K562 (cell line): ENCODE data around the gene PRAME. TPM values are rescaled to one million over a fixed set of nuclear protein-coding genes. Genes with fewer than 3 reads are reported as not detected.
A peak's percentile ranks its signal among the peaks of the same experiment; 100 is the strongest.

Source experiments
- CCNT2 ChIP-seq: IDR thresholded peaks from 2 replicates; pipeline ENCODE4 v1.6.1; 2011; ENCODE audit warnings: borderline replicate concordance, low read depth, mild to moderate bottlenecking, moderate library complexity, mixed read lengths, low read length; ENCODE audit not compliant: insufficient read length; ENCODE audit errors: extremely low read depth
- FOXM1 ChIP-seq, 2 experiments: fragments of 450-650 bp in 1 of 2; sonication (generic) in 1 of 2; formaldehyde crosslinking in 1 of 2; IDR thresholded peaks; 2 replicates each; pipeline versions ENCODE4 v1.6.1 to v1.9.0; 2017 to 2022; ENCODE audit warnings: low read depth in 2 of 2, mild to moderate bottlenecking in 2 of 2, missing genetic modification reagents in 1 of 2, moderate library complexity in 1 of 2
- HNRNPL ChIP-seq: fragments of 200-400 bp; formaldehyde crosslinking; IDR thresholded peaks from 2 replicates; pipeline ENCODE4 v1.6.1; 2017; ENCODE audit warnings: low read depth, mild to moderate bottlenecking, low read length
- MEIS2 ChIP-seq: fragments of 450-650 bp; IDR thresholded peaks from 2 replicates; pipeline ENCODE4 v1.6.1; 2014; ENCODE audit warnings: mild to moderate bottlenecking; ENCODE audit not compliant: partially characterized antibody
- PCBP1 ChIP-seq: fragments of 200-400 bp; formaldehyde crosslinking; IDR thresholded peaks from 2 replicates; pipeline ENCODE4 v1.6.1; 2018; ENCODE audit warnings: mild to moderate bottlenecking, low read depth, low read length; ENCODE audit not compliant: poor library complexity, severe bottlenecking
- TEAD4 ChIP-seq, 2 experiments: sonication (generic) in 1 of 2; formaldehyde crosslinking in 1 of 2; IDR thresholded peaks; 2 replicates each; pipeline versions ENCODE4 v1.6.1 to v1.8.0; 2012 to 2022; ENCODE audit warnings: borderline replicate concordance in 1 of 2, inconsistent platforms in 1 of 2, low read length in 1 of 2, mild to moderate bottlenecking in 1 of 2, missing genetic modification reagents in 1 of 2
- ZBTB1 ChIP-seq: sonication (generic); formaldehyde crosslinking; IDR thresholded peaks from 2 replicates; pipeline ENCODE4 v1.8.1; 2023; ENCODE audit warnings: missing genetic modification reagents, low read depth, mild to moderate bottlenecking, borderline replicate concordance
- ZFX ChIP-seq: sonication (generic); formaldehyde crosslinking; IDR thresholded peaks from 2 replicates; pipeline ENCODE4 v1.8.0; 2022; ENCODE audit warnings: mild to moderate bottlenecking, missing genetic modification reagents, moderate library complexity
- ZNF316 ChIP-seq: fragments of 450-650 bp; IDR thresholded peaks from 2 replicates; pipeline ENCODE4 v1.6.1; 2016
- polyA plus RNA-seq, 8 experiments: library from polyadenylated mRNA; depleted of rRNA in 4 of 8; stranded (reverse) in 5 of 8; unstranded in 3 of 8; fragments of >200 nt; fragmentation: Nextera tagmentation in 2 of 8; fragmentation: Illumina TruSeq in 1 of 8; extraction: Ambion mirVana in 2 of 8; extraction: Trizol in 1 of 8; gene quantifications; 2 replicates each; pipeline versions ENCODE4 v1.2.1 to v1.2.3, GENCODE V29; 2011 to 2014; ENCODE audit warnings: inconsistent platforms in 1 of 8, missing spikeins in 1 of 8
- total RNA-seq, 7 experiments: library from RNA; depleted of rRNA in 6 of 7; stranded (reverse); fragments of >200 nt in 6 of 7; fragmentation: Illumina TruSeq in 2 of 7; extraction: Trizol in 2 of 7; gene quantifications; 2 replicates each; pipeline versions ENCODE4 v1.2.1 to v1.2.3, GENCODE V29; 2011 to 2021; ENCODE audit warnings: low replicate concordance in 1 of 7
- TF ChIP-seq, protein P1 (sequence below), 2 experiments: fragments of 150-350 bp in 1 of 2; IDR thresholded peaks; 2 replicates each; pipeline ENCODE4 v1.6.1; 2012 to 2016; ENCODE audit warnings: low read depth in 2 of 2, low read length in 2 of 2, mild to moderate bottlenecking in 1 of 2, moderate library complexity in 1 of 2
- TF ChIP-seq, protein P2 (sequence below), 2 experiments: IDR thresholded peaks in 1 of 2; conservative IDR thresholded peaks in 1 of 2; 2 replicates each; pipeline ENCODE4 v1.6.1; 2016; ENCODE audit warnings: low read depth in 2 of 2, mild to moderate bottlenecking in 1 of 2, missing compliant biosample characterization in 1 of 2, missing genetic modification characterization in 1 of 2, moderate library complexity in 1 of 2
- TF ChIP-seq, protein P3 (sequence below), 2 experiments: fragments of 200-800 bp in 1 of 2; sonication (Bioruptor generic) in 1 of 2; sonication (generic) in 1 of 2; formaldehyde crosslinking in 1 of 2; IDR thresholded peaks in 1 of 2; conservative IDR thresholded peaks in 1 of 2; 2 replicates each; pipeline versions ENCODE4 v1.5.0 to v1.6.1; 2016 to 2020; ENCODE audit warnings: missing compliant biosample characterization in 1 of 2, missing genetic modification characterization in 1 of 2, missing genetic modification reagents in 1 of 2
- TF ChIP-seq, protein P4 (sequence below): IDR thresholded peaks from 3 replicates; pipeline ENCODE4 v1.6.1; 2011; ENCODE audit warnings: borderline replicate concordance, mild to moderate bottlenecking, moderate library complexity; ENCODE audit not compliant: insufficient read length; ENCODE audit errors: extremely low read depth

PRAME gene
- total and polyA plus RNA-seq, 9 of the 15 experiments (the other 6 are each of a cell fraction or from before 2014, with no cell fraction given), result 662 to 2,141 (median 1,142) TPM

DNA sequence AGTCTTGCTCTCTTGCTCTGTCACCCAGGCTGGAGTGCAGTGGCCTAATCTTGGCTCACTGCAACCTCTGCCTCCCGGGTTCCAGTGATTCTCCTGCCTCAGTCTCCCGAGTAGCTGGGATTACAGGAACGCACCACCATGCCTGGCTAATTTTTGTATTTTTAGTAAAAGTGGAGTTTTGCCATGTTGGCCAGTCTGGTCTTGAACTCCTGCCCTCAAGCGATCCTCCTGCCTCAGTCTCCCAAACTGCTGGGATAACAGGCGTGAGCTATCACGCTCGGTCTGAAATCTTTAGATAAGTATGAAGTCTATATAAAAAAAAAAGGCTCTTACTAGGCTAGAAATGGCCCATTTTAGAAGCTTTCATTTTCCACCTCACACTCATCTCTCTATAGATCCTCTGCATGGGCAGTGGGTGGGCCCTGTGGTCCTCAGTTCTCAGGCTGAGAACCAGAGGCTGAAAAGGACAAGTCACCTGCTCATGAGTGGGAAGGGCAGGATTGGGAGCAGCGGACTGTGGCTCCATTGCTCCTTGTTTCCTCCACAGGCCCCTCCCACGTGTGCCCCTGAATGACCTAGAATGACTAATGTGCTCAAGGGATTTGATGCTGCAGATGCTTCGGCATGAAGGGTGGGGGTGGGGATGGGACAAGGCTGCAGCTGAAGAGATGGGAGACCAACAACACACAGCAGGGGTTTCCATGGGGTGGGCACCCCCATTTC lies 19.8 kb upstream of the PRAME start (continued):
- TF ChIP-seq CCNT2, result no peak
- TF ChIP-seq TEAD4 (IDR thresholded peaks at IDR 0.05; ENCODE audit: low read length), result no peak
- no peak for TF ChIP-seq TEAD4 (CRISPR knock-in tag; IDR thresholded peaks at IDR 0.05; ENCODE audit: borderline replicate concordance)
- TF ChIP-seq ZNF316, result no peak
- no peak for TF ChIP-seq HNRNPL
- TF ChIP-seq, protein P1, sequence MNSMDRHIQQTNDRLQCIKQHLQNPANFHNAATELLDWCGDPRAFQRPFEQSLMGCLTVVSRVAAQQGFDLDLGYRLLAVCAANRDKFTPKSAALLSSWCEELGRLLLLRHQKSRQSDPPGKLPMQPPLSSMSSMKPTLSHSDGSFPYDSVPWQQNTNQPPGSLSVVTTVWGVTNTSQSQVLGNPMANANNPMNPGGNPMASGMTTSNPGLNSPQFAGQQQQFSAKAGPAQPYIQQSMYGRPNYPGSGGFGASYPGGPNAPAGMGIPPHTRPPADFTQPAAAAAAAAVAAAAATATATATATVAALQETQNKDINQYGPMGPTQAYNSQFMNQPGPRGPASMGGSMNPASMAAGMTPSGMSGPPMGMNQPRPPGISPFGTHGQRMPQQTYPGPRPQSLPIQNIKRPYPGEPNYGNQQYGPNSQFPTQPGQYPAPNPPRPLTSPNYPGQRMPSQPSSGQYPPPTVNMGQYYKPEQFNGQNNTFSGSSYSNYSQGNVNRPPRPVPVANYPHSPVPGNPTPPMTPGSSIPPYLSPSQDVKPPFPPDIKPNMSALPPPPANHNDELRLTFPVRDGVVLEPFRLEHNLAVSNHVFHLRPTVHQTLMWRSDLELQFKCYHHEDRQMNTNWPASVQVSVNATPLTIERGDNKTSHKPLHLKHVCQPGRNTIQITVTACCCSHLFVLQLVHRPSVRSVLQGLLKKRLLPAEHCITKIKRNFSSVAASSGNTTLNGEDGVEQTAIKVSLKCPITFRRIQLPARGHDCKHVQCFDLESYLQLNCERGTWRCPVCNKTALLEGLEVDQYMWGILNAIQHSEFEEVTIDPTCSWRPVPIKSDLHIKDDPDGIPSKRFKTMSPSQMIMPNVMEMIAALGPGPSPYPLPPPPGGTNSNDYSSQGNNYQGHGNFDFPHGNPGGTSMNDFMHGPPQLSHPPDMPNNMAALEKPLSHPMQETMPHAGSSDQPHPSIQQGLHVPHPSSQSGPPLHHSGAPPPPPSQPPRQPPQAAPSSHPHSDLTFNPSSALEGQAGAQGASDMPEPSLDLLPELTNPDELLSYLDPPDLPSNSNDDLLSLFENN (IDR thresholded peaks at IDR 0.05; ENCODE audit: low read depth in 2 of 2, low read length in 2 of 2), result no peak
- TF ChIP-seq, protein P2, sequence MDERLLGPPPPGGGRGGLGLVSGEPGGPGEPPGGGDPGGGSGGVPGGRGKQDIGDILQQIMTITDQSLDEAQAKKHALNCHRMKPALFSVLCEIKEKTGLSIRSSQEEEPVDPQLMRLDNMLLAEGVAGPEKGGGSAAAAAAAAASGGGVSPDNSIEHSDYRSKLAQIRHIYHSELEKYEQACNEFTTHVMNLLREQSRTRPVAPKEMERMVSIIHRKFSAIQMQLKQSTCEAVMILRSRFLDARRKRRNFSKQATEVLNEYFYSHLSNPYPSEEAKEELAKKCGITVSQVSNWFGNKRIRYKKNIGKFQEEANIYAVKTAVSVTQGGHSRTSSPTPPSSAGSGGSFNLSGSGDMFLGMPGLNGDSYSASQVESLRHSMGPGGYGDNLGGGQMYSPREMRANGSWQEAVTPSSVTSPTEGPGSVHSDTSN (CRISPR knock-in tag; IDR thresholded peaks at IDR 0.05; ENCODE audit: low read depth), result peak; percentile 13; the same call in 1 of the 2 replicates
- TF ChIP-seq, protein P2 (tag; conservative IDR thresholded peaks at IDR 0.05; ENCODE audit: low read depth), result no peak
- TF ChIP-seq MEIS2, result no peak
- TF ChIP-seq PCBP1, result no peak
- peak; percentile 53; the same call in 1 of the 2 replicates for TF ChIP-seq ZBTB1 (CRISPR knock-in tag)
- TF ChIP-seq ZFX, result no peak
- TF ChIP-seq FOXM1 (IDR thresholded peaks at IDR 0.05; ENCODE audit: low read depth), result no peak
- TF ChIP-seq FOXM1 (CRISPR knock-in tag; IDR thresholded peaks at IDR 0.05; ENCODE audit: low read depth), result no peak
- TF ChIP-seq, protein P3, sequence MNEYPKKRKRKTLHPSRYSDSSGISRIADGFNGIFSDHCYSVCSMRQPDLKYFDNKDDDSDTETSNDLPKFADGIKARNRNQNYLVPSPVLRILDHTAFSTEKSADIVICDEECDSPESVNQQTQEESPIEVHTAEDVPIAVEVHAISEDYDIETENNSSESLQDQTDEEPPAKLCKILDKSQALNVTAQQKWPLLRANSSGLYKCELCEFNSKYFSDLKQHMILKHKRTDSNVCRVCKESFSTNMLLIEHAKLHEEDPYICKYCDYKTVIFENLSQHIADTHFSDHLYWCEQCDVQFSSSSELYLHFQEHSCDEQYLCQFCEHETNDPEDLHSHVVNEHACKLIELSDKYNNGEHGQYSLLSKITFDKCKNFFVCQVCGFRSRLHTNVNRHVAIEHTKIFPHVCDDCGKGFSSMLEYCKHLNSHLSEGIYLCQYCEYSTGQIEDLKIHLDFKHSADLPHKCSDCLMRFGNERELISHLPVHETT (CRISPR knock-in tag; conservative IDR thresholded peaks at IDR 0.05 in 1 of 2, IDR thresholded peaks at IDR 0.05 in 1 of 2), result no peak
- TF ChIP-seq, protein P4, sequence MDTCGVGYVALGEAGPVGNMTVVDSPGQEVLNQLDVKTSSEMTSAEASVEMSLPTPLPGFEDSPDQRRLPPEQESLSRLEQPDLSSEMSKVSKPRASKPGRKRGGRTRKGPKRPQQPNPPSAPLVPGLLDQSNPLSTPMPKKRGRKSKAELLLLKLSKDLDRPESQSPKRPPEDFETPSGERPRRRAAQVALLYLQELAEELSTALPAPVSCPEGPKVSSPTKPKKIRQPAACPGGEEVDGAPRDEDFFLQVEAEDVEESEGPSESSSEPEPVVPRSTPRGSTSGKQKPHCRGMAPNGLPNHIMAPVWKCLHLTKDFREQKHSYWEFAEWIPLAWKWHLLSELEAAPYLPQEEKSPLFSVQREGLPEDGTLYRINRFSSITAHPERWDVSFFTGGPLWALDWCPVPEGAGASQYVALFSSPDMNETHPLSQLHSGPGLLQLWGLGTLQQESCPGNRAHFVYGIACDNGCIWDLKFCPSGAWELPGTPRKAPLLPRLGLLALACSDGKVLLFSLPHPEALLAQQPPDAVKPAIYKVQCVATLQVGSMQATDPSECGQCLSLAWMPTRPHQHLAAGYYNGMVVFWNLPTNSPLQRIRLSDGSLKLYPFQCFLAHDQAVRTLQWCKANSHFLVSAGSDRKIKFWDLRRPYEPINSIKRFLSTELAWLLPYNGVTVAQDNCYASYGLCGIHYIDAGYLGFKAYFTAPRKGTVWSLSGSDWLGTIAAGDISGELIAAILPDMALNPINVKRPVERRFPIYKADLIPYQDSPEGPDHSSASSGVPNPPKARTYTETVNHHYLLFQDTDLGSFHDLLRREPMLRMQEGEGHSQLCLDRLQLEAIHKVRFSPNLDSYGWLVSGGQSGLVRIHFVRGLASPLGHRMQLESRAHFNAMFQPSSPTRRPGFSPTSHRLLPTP, result no peak
